Erythroblast (primary cell): ENCODE data around the gene PCCB.

Experiments
- GATA1 ChIP-seq: IDR thresholded peaks from 2 replicates; pipeline ENCODE4 v1.6.1; 2011; ENCODE audit warnings: low read depth, mild to moderate bottlenecking, control low read depth, low read length, moderate library complexity
- POLR2A ChIP-seq: IDR thresholded peaks from 2 replicates; pipeline ENCODE4 v1.6.1; 2011; ENCODE audit warnings: mild to moderate bottlenecking, low read length

GRCh38 chr3:136291302-136291701 is 41.2 kb downstream of the PCCB start:
- TF ChIP-seq POLR2A = no peak
- no peak for TF ChIP-seq GATA1
